Kidney (tissue), 14 donors: Measurements from ENCODE around the gene CABP7. TPM values are rescaled to one million over a fixed set of nuclear protein-coding genes. Genes with fewer than 3 reads are reported as not detected.
A peak's percentile ranks its signal among the peaks of the same experiment; 100 is the strongest.

Experiments used
- DNase-seq, 5 donors: peaks; one replicate each; pipeline ENCODE4 v3.0.0-alpha.2; 2013 to 2020
- FAIRE-seq: peaks from 2 replicates; lab custom pipeline; 2012; peaks lifted over from hg19 to GRCh38; lab: Jason Lieb, UNC
- H3K27ac ChIP-seq, 2 donors: one replicate each; pipeline ENCODE4 v1.7.0; 2013; ENCODE audit warnings: low read depth in 2 of 2, low read length in 2 of 2, inconsistent platforms in 1 of 2
- H3K27me3 ChIP-seq: one replicate; pipeline ENCODE4 v1.7.1; 2013; ENCODE audit warnings: low read length, inconsistent platforms; ENCODE audit not compliant: control insufficient read depth, insufficient read depth
- H3K36me3 ChIP-seq, 3 donors: one replicate each; pipeline versions ENCODE4 v1.7.0 to v1.7.1; 2013; ENCODE audit warnings: low read length in 3 of 3, control low read depth in 1 of 3, inconsistent platforms in 1 of 3; ENCODE audit not compliant: insufficient read depth in 3 of 3, control insufficient read depth in 2 of 3
- H3K4me1 ChIP-seq, 3 donors: one replicate each; pipeline versions ENCODE4 v1.7.0 to v1.7.1; 2013; ENCODE audit warnings: low read length in 3 of 3, inconsistent platforms in 1 of 3, low read depth in 1 of 3; ENCODE audit not compliant: control insufficient read depth in 2 of 3, insufficient read depth in 2 of 3
- H3K4me3 ChIP-seq, 3 donors: one replicate each; pipeline versions ENCODE4 v1.7.0 to v1.8.1; 2013; ENCODE audit warnings: low read length in 3 of 3, control low read depth in 1 of 3, inconsistent platforms in 1 of 3
- H3K9ac ChIP-seq, 3 donors: one replicate each; pipeline versions ENCODE4 v1.7.0 to v1.7.1; 2013; ENCODE audit warnings: low read length in 3 of 3, control low read depth in 1 of 3, inconsistent platforms in 1 of 3
- H3K9me3 ChIP-seq, 3 donors: one replicate each; pipeline versions ENCODE4 v1.7.0 to v1.7.1; 2013; ENCODE audit warnings: low read length in 3 of 3, control low read depth in 1 of 3, inconsistent platforms in 1 of 3; ENCODE audit not compliant: control insufficient read depth in 2 of 3, insufficient read depth in 1 of 3
- intact Hi-C: fragments of 100-400 bp; cut with DNase I; formaldehyde crosslinking; loops from one replicate; pipeline ENCODE4 v1.11.1; 2022
- polyA plus RNA-seq: library from polyadenylated mRNA; stranded (reverse); fragments of 350-450 nt; fragmentation: Illumina TruSeq; extraction: RNeasy Lipid Tissue Mini Kit (QIAGEN cat#74804); gene quantifications from one replicate; pipeline ENCODE4 v1.2.3, GENCODE V29; 2014; ENCODE audit warnings: low read depth, low replicate concordance; ENCODE audit not compliant: insufficient read depth
- total RNA-seq: library from RNA; stranded (reverse); fragmentation: NEBNext Ultra II Directional; extraction: Animal tissue kit (Norgen Biotek cat#: 25700); gene quantifications from one replicate; pipeline ENCODE4 v1.2.1, GENCODE V29; 2021
- TF ChIP-seq, protein P1 (sequence below): IDR thresholded peaks from 3 replicates; pipeline ENCODE4 v1.5.1; 2012; ENCODE audit warnings: mild to moderate bottlenecking, moderate library complexity, borderline replicate concordance; ENCODE audit not compliant: insufficient read depth; ENCODE audit errors: extremely low read depth
- donor health status: control.
- donor health status: control.
- donor health status: control.
- donor health status: control.
- donor health status: control.
- donor health status: DM: yes; HTN: yes; CAD: no.
- donor health status: Normal renal cell carcinoma (clear cell type).

Gene CABP7
- total and polyA plus RNA-seq, 2 donors from 2014 or later, result 0.06 TPM; not detected in 1

DNA sequence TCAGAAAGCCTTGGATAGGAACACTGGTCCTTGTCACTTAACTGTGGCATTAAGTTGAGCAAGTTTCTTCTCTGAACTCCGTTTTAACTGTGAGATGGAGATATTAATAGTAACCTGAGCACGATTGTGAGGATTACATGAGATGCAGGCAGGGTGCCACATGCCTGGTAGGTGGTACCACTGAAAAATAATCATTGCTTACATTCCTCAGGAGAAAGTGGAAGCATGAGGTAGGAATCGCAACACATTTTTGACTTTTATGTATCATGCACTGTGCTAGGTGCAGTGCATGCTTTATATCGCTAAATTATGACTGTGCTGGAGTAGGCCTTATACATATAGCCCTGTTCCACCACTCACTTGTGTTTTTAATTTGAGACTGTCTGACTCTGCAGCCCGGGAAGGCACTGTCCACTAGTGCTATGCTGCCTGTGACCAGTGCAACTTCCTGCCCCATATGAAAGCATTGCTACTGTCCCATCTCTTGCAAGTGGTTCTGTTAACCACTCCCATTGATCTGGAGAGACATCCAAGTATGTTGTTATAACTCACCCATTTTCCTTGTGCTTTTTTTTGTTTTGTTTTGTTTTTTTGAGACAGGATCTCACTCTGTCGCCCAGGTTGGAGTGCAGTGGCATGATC lies 48.4 kb downstream of the CABP7 start:
- no peak for FAIRE-seq
- H3K27ac ChIP-seq, result peak overlapping the region in 1 of 2 donors; percentile 94
- H3K4me1 ChIP-seq, result peaks cover 0 to 20% (median 12%) of the 10 kb centered on the region in 3 donors

GRCh38 chr22:29769723-29770321 lies 50.0 kb downstream of the CABP7 start:
- H3K4me3 ChIP-seq, result no peak overlapping the region
- DNase-seq, result no peak
- TF ChIP-seq, protein P1, sequence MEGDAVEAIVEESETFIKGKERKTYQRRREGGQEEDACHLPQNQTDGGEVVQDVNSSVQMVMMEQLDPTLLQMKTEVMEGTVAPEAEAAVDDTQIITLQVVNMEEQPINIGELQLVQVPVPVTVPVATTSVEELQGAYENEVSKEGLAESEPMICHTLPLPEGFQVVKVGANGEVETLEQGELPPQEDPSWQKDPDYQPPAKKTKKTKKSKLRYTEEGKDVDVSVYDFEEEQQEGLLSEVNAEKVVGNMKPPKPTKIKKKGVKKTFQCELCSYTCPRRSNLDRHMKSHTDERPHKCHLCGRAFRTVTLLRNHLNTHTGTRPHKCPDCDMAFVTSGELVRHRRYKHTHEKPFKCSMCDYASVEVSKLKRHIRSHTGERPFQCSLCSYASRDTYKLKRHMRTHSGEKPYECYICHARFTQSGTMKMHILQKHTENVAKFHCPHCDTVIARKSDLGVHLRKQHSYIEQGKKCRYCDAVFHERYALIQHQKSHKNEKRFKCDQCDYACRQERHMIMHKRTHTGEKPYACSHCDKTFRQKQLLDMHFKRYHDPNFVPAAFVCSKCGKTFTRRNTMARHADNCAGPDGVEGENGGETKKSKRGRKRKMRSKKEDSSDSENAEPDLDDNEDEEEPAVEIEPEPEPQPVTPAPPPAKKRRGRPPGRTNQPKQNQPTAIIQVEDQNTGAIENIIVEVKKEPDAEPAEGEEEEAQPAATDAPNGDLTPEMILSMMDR, result no peak
- peaks cover 0 to 20% (median 12%) of the 10 kb centered on the region in 3 donors for H3K4me1 ChIP-seq
- no peak for FAIRE-seq
- no peaks in the 10 kb centered on the region for H3K9me3 ChIP-seq
- H3K27ac ChIP-seq, result no peak overlapping the region
- H3K9ac ChIP-seq, result no peak overlapping the region
- intact Hi-C loops, result no loop called here
- H3K27me3 ChIP-seq, result no peaks in the 10 kb centered on the region
- peaks cover 0 to 12% (median 5%) of the 10 kb centered on the region in 3 donors for H3K36me3 ChIP-seq

More for the DNA sequence above, 48.4 kb downstream of the CABP7 start:
- TF ChIP-seq, protein P1, result no peak
- intact Hi-C loops, result no loop called here
- H3K4me3 ChIP-seq, result peak overlapping the region; percentile 98 to 100 (median 99)
- no peaks in the 10 kb centered on the region for H3K9me3 ChIP-seq
- no peak for DNase-seq
- peak overlapping the region; percentile 96 to 99 (median 97) for H3K9ac ChIP-seq
- H3K36me3 ChIP-seq, result peaks cover 0 to 12% (median 5%) of the 10 kb centered on the region in 3 donors
- no peaks in the 10 kb centered on the region for H3K27me3 ChIP-seq

GRCh38 chr22:29772170-29772641 lies 52.4 kb downstream of the CABP7 start:
- Histone ChIP-seq H3K36me3 (peaks cover 0 to 12% (median 5%) of the 10 kb centered on the region in 3 donors), H3K4me1 (peaks cover 0 to 13% (median 6%) of the 10 kb centered on the region in 3 donors), H3K27ac (no peak overlapping the region), H3K9me3 (no peaks in the 10 kb centered on the region), H3K9ac (no peak overlapping the region), H3K27me3 (no peaks in the 10 kb centered on the region), H3K4me3 (no peak overlapping the region)
- peak in 1 of 5 donors; percentile 26 for DNase-seq
- intact Hi-C loops, result no loop called here
- no peak for FAIRE-seq
- TF ChIP-seq, protein P1, result no peak
